Activated B cell treated with CpG ODN at 0.5 μM for 24 hours (primary cell): ENCODE data around the gene GBGT1. TPM values are rescaled to one million over a fixed set of nuclear protein-coding genes. Genes with fewer than 3 reads are reported as not detected.

Experiments used
- ATAC-seq: fragments of 200-7000 bp; cut with Tn5 transposase; one replicate; pipeline ENCODE4 v1.10.0; 2021; ENCODE audit warnings: low read depth, mild to moderate bottlenecking, moderate library complexity
- CTCF ChIA-PET: fragments of 350-600 bp; sonication (Branson Sonifier 250); formaldehyde crosslinking; loops from one replicate; lab custom pipeline; 2021; ENCODE audit warnings: antibody characterized with exemption; lab: Charles Lee
- POLR2A ChIA-PET: fragments of 350-600 bp; sonication (Branson Sonifier 250); formaldehyde crosslinking; loops from one replicate; lab custom pipeline; 2021; ENCODE audit warnings: antibody characterized with exemption; lab: Charles Lee
- DNase-seq: peaks from one replicate; pipeline ENCODE4 v3.0.0; 2022
- H3K27ac Mint-ChIP-seq: one replicate; pipeline ENCODE4 v1.8.0; 2020; ENCODE audit warnings: mixed read lengths
- H3K27me3 Mint-ChIP-seq: one replicate; pipeline ENCODE4 v1.8.0; 2021; ENCODE audit warnings: mixed read lengths
- H3K36me3 Mint-ChIP-seq: one replicate; pipeline ENCODE4 v1.8.0; 2021; ENCODE audit warnings: low read depth, mixed read lengths
- H3K4me1 Mint-ChIP-seq: one replicate; pipeline ENCODE4 v1.8.0; 2021; ENCODE audit warnings: mixed read lengths
- H3K4me3 Mint-ChIP-seq: one replicate; pipeline ENCODE4 v1.8.0; 2020; ENCODE audit warnings: mild to moderate bottlenecking, mixed read lengths
- H3K9me3 Mint-ChIP-seq: one replicate; pipeline ENCODE4 v1.8.0; 2020; ENCODE audit warnings: mixed read lengths
- CTCF ChIP-seq: fragments of 200-600 bp; IDR thresholded peaks from one replicate; pipeline ENCODE4 v1.8.0; 2022; ENCODE audit warnings: antibody characterized with exemption, mild to moderate bottlenecking
- intact Hi-C: fragments of 100-400 bp; cut with micrococcal nuclease; formaldehyde crosslinking; loops from one replicate; pipeline ENCODE4 v1.15.1; 2024
- total RNA-seq: library from RNA; stranded (reverse); gene quantifications from 2 replicates; pipeline ENCODE4 v1.2.3, GENCODE V29; 2022

The GBGT1 gene
- total RNA-seq, 1 donor from 2014 or later: 49.5 TPM

- peaks cover 16% of the 10 kb centered on the region for H3K36me3 Mint-ChIP-seq
- H3K27me3 Mint-ChIP-seq: no peaks in the 10 kb centered on the region
- H3K9me3 Mint-ChIP-seq: no peaks in the 10 kb centered on the region
- ATAC-seq (peak; percentile 51), DNase-seq (no peak)
- POLR2A ChIA-PET: interaction anchor here (0.5 to 8.7 kb wide), 7 partner anchors 8 to 241 kb away, joined by 3 to 89 read pairs (median 7); partner anchors contain the start of genes GTF3C5, MED22 and RPL7A
- H3K4me3 Mint-ChIP-seq: peak overlapping the region; percentile 57
- intact Hi-C loops: loop anchor here (1.0 to 2.0 kb wide), 2 partner anchors 7 to 19 kb away; partner anchors contain the start of gene RALGDS
- CTCF ChIA-PET: interaction anchor here (1.1 to 22.0 kb wide), 3 partner anchors 10 to 32 kb away, joined by 3 to 369 read pairs (median 4); no protein-coding TSS in a partner anchor
- no peak for TF ChIP-seq CTCF
- H3K4me1 Mint-ChIP-seq: peaks cover 62% of the 10 kb centered on the region
- peak overlapping the region; percentile 66 for H3K27ac Mint-ChIP-seq
Observed at GRCh38 chr9:133113949-133114885, 49.5 kb downstream of the GBGT1 start.

- peaks cover 18% of the 10 kb centered on the region for H3K36me3 Mint-ChIP-seq
- H3K27me3 Mint-ChIP-seq: no peaks in the 10 kb centered on the region
- H3K4me3 Mint-ChIP-seq: peak overlapping the region; percentile 48
- no peaks in the 10 kb centered on the region for H3K9me3 Mint-ChIP-seq
- CTCF ChIA-PET: interaction anchor here (1.1 to 22.0 kb wide), 2 partner anchors 20 to 33 kb away, joined by 3 to 369 read pairs; no protein-coding TSS in a partner anchor
- peak overlapping the region; percentile 63 for H3K27ac Mint-ChIP-seq
- peaks cover 56% of the 10 kb centered on the region for H3K4me1 Mint-ChIP-seq
- DNase-seq (no peak), ATAC-seq (no peak)
- no peak for TF ChIP-seq CTCF
- POLR2A ChIA-PET: interaction anchor here (0.6 to 8.7 kb wide), 4 partner anchors 33 to 1465 kb away, joined by 3 to 89 read pairs (median 4); partner anchors contain the start of gene GTF3C5
- intact Hi-C loops: loop anchor here (1.0 kb wide), 1 partner anchor 8 kb away; the partner anchor contains the start of gene RALGDS
Observed at GRCh38 chr9:133113163-133113948, 50.4 kb downstream of the GBGT1 start.

GRCh38 chr9:133112663-133113026 is 51.1 kb downstream of the GBGT1 start:
- Mint-ChIP-seq H3K27ac (peak overlapping the region; percentile 56), H3K4me3 (peak overlapping the region; percentile 35), H3K36me3 (peaks cover 20% of the 10 kb centered on the region), H3K9me3 (no peaks in the 10 kb centered on the region), H3K4me1 (peaks cover 55% of the 10 kb centered on the region), H3K27me3 (no peaks in the 10 kb centered on the region)
- intact Hi-C loops: loop anchor here (1.0 kb wide), 1 partner anchor 9 kb away; the partner anchor contains the start of gene RALGDS
- TF ChIP-seq CTCF: no peak
- ChIA-PET CTCF (interaction anchor here (22.0 kb wide), 1 partner anchor 34 kb away, joined by 369 read pairs; no protein-coding TSS in a partner anchor), POLR2A (interaction anchor here (0.7 to 8.7 kb wide), 2 partner anchors 33 to 1464 kb away, joined by 4 to 89 read pairs; no protein-coding TSS in a partner anchor)
- ATAC-seq (peak; percentile 40), DNase-seq (peak; percentile 53)

GRCh38 chr9:133111808-133112662 is 51.7 kb downstream of the GBGT1 start:
- H3K27me3 Mint-ChIP-seq: no peaks in the 10 kb centered on the region
- peaks cover 51% of the 10 kb centered on the region for H3K4me1 Mint-ChIP-seq
- CTCF ChIA-PET: interaction anchor here (22.0 kb wide), 1 partner anchor 34 kb away, joined by 369 read pairs; no protein-coding TSS in a partner anchor
- TF ChIP-seq CTCF: no peak
- intact Hi-C loops: no loop called here
- peak overlapping the region; percentile 35 for H3K4me3 Mint-ChIP-seq
- DNase-seq: no peak
- H3K36me3 Mint-ChIP-seq: peaks cover 24% of the 10 kb centered on the region
- ATAC-seq: no peak
- H3K27ac Mint-ChIP-seq: no peak overlapping the region
- H3K9me3 Mint-ChIP-seq: no peaks in the 10 kb centered on the region
- POLR2A ChIA-PET: interaction anchor here (0.7 to 8.7 kb wide), 2 partner anchors 34 to 1463 kb away, joined by 4 to 89 read pairs; no protein-coding TSS in a partner anchor
